Stimulated activated naive CD4-positive, alpha-beta T cell treated with Interleukin-2 at 50 U/mL for 16 hours (primary cell): ENCODE measurements around the gene GALNT1.

ENCODE experiments used
- DNase-seq: peaks from one replicate; lab custom pipeline; 2025; lab: John Stamatoyannopoulos, UW

Gene GALNT1

DNA sequence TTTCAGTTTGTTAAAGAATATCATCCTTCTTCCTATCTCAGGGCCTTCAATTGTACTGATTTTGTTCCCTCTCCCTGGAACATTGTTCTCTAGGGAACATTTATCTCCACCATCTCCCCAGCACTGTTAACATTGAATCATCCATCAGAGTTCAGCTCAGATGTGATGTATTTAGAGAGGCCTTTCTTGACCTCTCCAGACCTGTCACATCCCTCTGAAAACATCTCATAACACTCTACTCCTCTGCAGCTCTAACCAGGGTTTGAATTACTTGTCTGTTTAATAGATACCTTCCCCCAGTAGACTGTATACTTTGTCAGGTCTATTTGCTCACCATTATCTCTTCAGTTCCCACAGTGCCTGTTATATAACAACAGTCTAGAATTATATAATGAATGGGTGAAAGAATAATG, 98.6 kb downstream of the GALNT1 start:
- DNase-seq = no peak

DNA sequence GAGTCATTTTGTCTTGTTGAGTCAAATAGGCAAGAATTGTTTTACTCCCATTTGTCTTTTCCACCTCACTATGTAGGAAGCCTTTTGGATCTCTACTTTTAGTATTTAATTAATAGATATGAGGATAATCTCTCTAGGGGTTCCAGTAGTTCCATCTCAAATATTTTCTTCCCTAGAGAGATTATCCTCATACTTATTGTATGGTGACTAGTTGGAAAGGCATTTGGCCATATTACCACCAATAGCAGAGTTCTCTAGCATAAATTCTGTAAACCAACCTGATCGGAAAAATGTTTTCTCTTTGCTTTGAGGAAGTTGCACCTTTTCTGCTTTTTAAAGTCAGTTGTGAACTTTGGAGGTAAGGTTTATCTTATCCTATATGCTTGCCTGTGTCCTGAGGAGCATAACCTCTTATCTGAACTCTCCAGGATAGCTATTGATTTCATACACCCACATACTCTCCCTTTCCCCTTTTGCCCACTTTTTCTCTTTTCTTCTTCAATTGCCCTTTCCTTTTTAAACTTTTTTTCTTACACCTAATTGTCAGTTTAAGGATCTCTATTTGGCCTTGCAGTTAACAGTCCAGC, 100.8 kb downstream of the GALNT1 start:
- DNase-seq = no peak

DNA sequence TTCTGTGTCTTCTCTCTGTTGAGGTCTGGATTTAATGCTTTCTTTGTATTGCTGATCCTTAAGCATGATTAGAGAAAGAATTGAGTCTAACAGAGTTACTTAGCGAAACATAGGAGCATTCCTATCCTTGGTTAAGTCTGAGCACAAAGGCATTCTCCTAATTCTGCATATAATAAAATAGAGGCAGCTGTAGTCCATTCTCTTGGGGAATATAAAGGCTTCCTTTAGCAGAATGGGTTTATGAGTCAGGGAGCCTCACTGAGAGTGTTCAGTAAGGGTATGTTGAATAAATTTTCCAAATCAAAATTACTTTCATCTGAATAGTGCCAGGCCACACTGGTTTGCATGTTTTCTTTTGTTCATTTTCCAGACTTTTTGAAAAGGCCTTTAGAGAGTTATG, 101.5 kb downstream of the GALNT1 start:
- no peak for DNase-seq

DNA sequence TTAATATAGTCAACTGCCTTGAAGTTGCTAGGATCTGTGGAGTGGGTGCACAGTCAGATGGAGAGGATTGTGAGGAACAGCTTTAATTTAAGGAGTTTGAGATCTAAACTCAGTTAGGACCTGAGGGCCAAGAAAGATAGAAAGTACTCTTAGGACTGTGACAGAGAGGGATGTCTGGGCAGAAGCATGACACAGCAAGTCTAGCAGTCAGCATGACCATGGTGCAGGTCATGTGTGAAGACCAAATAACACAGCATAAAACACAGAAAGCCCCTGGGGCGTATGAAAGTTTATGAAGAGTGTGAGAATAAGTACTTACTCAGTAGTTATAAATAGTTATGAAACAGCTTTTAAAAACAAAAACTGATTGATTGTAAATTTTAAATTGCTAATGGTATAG, 107.2 kb downstream of the GALNT1 start:
- no peak for DNase-seq

DNA sequence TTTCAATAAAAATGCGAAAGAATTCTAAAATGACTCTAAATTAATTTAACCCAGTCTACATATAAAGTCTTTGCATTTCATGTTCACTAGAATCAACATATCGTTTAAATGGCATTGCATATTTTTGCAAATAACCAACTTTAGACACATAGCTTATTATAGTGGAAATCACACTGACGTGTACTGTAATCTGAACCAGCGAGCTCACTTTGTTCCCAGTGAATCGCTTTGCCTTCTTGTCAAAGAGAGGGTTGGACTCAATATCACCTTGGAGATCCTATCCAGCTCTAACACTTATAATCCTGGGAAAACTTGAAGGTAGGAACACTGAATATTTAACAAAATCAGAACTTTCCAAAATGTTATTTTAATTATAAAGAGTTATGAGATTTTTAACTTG, 108.2 kb downstream of the GALNT1 start:
- DNase-seq = no peak

DNA sequence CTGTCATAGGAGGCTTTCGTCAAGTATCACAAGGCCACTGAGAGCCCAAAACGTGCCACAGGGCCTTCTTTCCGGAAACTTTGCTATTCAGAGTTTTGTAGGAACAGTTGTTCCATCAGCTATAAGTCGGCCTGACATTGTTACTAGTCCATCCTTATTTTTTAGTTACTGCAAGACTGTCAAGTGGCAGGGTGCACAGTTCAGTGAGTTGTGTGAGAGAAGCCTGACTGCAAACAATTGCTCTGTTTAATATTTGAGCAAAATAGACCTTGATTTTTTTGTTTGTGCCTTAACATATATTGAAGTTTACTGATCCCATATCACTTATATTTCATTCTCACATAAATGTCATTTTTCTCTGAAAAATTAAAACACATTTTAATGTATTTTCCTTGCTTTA, 110.1 kb downstream of the GALNT1 start:
- DNase-seq = no peak

DNA sequence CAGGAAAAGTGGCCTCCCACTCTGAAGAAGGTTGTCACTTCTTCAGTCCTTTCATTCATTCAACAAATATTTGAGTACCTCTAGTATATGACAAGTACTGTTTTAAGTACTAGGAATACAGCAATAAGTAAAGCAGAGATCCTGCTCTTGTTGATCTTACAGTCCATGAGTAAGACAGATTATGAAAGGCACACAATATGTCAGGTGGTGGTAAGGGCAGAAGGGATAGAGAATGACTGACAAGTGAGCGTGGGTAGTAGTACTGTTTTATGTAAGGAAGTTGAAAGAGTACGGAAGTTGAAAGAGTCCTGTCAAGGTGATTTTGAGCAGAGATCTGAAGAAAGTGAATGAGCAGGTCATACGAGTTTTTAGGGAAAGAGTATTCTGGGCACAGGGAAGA, 111.3 kb downstream of the GALNT1 start:
- DNase-seq = no peak

DNA sequence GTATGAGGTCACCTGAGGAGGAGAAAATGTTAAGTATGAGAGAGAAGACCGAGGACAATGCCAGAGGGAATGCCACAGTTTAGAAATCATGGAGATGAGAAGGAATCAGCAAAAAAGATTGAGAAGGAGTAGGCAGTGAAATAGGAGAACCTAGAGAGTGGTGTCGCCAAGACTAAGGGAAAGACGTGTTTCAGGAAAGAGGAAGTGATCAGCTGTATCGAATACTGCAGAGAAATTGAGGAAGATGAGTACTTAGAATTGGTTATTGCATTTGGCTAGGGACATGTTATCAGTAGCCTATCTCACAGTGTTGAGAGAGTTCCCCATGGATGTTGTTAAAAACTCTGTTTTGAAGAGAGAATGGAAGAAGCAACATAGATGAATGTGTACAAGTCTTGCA, 112.3 kb downstream of the GALNT1 start:
- no peak for DNase-seq

DNA sequence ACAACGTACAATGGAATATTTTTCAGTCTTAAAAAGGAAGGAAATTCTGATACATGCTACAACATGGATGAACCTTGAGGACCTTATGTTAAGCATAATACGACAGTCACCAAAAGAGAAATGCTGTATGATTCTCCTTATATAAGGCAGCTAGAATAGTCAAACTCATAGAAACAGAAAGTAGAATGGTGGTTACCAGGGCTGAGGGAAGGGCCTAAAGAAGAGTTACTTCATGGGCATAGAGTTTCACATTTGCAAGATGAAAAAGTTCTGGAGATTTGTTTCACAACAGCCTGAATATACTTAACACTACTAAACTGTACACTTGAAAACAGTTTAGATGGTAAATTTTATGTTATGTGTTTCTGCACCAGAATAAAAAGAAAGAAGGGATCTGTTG, 113.3 kb downstream of the GALNT1 start:
- no peak for DNase-seq

DNA sequence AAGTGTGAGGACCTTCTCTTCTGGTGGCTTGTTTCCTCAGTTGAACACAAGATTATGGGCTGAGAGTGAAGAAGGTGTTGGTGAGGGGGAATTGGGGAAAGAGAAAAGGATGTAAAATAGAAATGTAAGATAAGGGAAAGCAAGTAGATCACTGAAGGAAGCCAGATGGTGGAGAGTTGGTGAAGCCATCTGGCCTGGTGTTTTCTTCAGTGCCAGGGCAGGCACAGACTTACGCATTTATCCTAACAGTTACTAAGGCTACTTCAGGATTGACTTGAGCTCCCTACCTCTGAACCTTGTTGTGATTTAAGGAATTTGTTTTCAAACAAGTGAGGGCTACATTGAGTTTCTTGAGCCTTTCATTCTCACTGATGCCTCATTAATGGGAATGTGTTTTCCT, 113.8 kb downstream of the GALNT1 start:
- DNase-seq = no peak

DNA sequence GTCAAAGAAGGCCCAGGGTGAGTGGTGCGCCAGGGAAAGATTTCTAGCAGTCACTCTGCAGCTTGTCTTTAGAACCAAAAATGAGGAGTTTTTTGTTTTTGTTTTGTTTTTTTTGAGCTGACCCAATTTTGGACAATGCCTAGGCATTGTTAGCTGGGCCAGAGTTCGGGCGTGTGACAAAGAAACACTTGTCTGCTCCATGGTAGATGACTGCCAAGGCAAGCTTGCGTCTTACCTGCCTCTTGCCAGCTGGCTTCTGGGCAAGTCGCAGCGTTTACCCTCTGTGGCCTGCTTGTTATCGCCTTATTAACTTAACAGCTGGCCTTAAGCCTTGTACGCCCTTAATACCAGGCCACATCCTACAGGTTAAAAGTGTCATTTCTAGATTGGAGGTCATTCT, 114.3 kb downstream of the GALNT1 start:
- no peak for DNase-seq

DNA sequence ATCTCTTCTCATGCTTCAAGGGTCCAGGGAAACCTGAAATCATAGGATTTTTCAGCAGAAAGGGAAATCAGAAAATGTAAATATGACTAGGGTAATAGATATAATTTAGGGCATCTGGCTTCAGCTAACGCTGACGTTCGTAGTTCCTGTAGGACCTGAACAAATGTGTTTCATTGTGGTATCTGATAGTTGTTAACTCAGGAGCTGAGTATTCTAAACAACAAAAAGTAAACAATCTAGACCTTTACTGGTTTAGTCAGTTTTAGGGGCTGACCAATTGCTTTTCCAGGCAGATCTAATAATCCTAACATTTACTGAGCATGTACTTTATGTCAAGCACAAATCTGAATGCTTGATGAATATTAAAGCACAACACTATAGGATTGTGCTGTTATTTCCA, 114.8 kb downstream of the GALNT1 start:
- DNase-seq = no peak

DNA sequence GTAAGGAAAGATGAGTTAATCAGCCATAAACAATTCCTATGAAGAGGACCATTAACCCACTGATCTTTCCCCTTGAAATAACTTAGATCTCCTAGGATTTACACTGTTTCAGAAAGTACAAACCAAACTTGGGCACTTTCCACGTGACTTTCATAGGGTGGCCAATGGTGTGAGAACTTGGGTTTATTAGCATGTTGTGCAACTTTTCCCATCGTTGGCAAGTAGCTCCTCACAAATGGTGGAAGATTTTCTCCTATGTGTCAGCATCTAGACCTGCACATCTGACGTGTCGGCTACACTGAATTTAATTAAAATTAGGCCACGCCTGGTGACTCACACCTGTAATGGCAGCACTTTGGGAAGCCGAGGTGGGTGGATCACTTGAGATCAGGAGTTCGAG, 116.3 kb downstream of the GALNT1 start:
- DNase-seq = no peak

DNA sequence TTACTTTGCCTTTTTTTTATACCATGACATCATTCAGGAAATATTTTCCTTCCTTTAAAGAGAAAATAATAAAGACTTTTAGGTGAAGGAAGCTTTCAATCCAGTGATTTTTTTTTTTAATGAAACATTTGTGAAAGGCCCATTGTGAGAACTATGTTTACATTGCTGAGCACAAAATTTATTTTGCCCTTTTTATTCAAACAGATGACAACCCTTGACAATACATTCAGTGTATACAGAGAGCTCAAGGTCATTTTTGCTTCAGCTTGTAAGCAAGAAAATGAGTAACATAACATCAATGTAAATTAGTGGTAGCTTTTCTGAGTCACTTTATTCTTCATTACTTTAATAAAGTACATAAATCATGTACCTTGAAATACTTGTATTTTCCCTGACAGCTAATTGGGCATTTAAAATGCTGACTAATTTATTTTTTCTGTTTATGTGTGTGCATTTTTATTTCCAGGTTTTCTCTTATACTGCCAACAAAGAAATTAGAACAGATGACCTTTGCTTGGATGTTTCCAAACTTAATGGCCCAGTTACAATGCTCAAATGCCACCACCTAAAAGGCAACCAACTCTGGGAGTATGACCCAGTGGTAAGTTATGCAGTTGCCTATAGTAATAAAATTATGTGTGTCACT, 121.6 kb downstream of the GALNT1 start:
- no peak for DNase-seq

DNA sequence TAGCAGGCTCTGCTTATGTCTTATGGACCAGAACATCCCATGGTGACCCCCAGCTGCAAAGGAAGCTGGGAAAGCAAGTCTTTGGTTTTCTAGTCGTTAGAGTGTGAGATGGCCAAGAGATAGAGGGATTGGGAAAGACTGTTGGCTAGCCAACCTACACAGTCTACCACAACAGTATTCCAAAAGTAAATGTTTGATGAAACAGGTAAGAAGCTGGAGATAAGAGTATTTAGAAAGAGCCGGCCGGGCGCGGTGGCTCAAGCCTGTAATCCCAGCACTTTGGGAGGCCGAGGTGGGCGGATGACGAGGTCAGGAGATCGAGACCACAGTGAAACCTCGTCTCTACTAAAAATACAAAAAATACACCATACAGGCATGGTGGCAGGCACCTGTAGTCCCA, 124.4 kb downstream of the GALNT1 start:
- no peak for DNase-seq

DNA sequence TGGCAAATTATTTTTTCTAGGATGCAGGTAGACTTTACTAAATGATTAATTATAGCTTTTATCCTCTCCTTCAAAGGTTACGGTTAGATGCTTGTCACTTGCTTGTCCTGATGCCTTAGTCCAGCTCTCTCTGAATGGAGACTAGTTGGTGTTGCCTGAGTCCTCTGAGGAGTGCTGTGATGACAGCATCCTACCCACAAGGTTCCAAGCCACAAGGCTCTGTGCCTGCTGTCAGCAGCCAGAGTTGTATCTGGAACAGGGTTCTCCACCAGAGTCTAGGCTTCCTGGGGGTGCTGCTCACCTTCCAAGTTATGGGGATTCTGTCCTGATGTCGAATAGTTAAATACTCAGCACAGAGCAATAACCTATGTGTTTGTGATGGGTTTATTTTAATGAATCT, 125.7 kb downstream of the GALNT1 start:
- no peak for DNase-seq

DNA sequence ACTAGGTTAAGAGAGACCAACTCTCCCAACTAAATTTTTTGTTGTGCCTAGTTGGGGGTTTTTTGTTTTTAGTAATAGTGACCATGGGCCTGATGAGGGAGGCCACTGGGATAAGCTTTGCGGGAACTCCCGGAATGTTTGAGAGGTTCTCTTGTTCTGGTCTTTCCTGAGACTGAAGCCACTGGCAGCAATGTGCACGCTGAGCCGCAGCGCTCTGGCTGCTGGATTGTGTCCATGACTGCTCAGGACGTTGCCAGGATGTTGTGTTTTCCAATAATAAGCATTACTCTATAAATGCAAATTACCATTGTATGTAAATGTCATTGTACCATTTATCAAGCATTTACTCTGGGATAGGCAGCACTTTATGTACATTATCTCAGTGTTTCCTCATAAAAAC, 126.1 kb downstream of the GALNT1 start:
- no peak for DNase-seq

DNA sequence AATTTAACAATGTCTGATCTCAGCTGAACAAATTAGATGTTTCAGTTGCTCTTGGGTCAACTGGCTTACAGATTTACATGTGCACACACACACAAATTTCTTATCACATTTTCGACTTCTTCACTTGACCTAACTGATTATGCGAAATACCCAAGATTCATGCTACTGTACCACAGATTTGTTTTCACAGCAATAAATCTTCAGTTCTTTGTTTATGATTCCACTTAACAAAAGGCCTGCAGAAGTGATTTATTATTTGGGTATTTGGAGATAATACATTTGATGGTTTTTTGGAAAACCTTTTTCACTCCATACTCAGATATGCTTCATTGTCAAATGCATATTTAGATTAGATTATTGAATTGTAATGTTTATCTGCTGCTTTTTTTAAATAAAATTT, 129.0 kb downstream of the GALNT1 start:
- DNase-seq = no peak

DNA sequence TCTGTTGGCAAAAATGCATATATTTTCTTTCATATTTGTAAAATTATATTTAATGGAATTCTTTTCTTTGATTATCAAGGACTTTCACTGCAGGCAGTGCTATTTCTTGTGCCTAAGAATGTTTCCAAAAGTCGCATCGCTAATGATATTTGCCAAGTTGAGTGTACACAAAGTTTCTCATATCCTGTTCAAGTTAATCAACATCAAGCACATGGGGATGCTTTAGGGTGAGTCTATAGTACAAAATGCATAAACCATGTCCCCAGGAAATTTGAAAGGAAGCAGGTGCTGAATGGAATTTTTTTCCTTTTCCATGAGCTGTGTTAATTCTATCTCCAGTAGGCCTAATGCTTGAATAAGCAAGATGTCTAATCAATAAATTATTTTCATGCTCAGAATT, 129.7 kb downstream of the GALNT1 start:
- DNase-seq = no peak

DNA sequence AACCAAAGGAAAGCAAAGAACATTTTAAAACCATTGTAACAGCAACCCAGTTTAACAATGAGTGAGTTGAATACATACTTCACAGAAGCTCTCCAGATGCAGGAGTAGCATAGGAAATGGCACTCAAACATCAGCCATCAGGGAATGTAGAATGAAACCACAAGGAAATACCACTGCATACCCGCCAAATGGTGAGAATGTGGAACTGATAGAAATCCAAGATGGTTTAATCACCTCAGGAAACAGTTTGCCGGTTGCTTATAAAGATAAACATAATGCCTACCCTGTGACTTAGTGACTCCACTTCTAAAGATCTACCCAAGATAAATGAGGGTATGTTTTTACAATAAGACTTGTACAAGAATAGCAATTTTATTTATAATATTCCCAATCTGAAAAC, 132.0 kb downstream of the GALNT1 start:
- DNase-seq = no peak

DNA sequence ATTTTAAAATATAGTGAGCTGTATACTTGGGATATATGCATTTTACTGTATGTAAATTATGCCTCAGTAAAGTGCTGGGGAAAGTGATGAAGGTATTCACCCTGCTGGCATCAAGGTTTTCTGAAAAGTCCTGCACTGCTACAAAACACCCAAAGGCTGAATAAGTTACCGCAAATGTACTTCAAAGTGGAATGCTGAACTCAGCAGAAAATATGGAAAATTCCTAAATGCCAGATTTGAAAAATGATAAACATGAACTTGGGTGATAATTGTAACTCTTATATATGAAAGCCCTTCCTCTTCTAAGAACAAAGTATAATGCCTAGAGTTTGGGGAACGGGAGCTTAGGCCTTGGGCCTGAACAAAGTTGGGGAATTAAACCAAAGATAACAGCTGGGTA, 133.0 kb downstream of the GALNT1 start:
- DNase-seq = no peak

DNA sequence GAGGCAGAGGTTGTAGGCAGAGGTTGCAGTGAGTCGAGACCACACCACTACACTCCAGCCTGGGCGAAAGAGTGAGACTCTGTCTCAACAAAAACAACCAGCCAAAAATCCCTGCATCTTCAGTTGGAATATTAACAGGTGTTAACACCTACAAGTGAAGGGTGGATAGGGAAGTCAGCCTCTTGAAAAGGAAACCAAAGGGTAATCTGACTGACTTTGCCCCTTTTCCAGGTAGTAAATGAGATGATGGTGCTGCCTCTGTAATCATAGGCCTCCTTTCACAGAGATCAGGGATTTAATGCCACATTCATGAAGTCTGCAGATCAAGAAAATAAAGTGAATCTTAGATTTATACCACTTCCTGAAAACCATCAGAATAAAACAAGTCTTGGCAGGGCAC, 133.6 kb downstream of the GALNT1 start:
- no peak for DNase-seq

DNA sequence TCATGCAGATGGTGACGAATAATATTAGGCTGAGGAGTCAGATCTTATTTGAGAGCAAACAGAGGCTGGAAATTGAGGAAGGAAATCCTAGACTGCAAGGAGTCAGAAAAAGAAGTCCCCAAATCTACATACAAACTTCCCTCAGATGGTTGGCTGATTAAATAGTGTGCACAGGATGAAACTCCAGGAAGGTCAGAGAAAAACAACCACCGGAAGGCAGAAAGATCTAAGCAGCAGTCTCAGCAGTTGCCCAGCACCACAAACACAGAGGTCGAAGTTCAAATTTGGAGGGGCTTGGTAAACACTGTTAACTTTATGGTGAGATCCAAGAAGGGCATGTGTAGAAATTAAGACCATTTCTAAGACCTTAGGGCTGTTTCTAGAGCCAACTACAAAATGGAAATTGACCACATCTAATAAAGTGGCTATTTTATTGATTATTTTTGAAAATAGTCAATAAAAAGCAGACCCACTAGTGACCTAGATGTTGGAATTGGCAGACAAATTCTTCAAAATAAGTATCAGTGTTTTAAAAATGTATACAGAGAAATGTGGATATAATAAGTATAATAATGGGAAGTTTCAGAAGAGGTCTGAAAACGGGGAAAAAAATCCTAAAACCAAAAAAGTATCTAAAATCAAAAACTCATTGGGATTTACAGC, 134.8 kb downstream of the GALNT1 start:
- no peak for DNase-seq

DNA sequence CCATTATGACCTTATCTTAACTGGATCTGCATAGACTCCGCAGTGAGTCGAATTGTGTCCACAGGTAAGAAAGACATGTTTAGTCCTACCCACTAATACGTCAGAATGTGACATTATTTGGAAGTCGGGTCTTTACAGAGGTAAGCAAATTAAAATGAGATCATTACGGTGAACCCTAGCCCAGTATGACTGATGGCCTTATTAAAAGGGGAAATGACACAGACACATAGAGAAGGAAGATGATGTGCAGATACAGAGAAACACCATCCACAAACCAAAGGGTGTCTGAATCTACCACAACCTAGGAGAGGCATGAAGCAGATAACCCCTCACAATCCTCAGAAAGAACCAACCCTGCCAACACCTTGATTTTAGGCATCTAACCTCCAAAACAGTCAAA, 135.6 kb downstream of the GALNT1 start:
- no peak for DNase-seq
